WTC11 (cell line): ENCODE results near the gene GFPT2.

ENCODE experiments used
- CTCF ChIP-seq: fragments of 200-600 bp; IDR thresholded peaks from 2 replicates; pipeline ENCODE4 v1.8.0; 2022; ENCODE audit warnings: antibody characterized with exemption
- MAX ChIP-seq: sonication (generic); formaldehyde crosslinking; IDR thresholded peaks from 2 replicates; pipeline ENCODE4 v1.8.0; 2022; ENCODE audit warnings: mild to moderate bottlenecking, missing genetic modification reagents
- SP1 ChIP-seq: sonication (generic); formaldehyde crosslinking; conservative IDR thresholded peaks from 2 replicates; pipeline ENCODE4 v1.8.1; 2022; ENCODE audit warnings: missing genetic modification reagents
- TCF7 ChIP-seq: sonication (generic); formaldehyde crosslinking; IDR thresholded peaks from 2 replicates; pipeline ENCODE4 v1.8.0; 2022; ENCODE audit warnings: mild to moderate bottlenecking, low read depth, missing genetic modification reagents, moderate library complexity
- TEAD4 ChIP-seq: sonication (generic); formaldehyde crosslinking; IDR thresholded peaks from 2 replicates; pipeline ENCODE4 v1.8.0; 2022; ENCODE audit warnings: mild to moderate bottlenecking, missing genetic modification reagents

GRCh38 chr5:180289966-180290365 is 63.2 kb downstream of the GFPT2 start:
- TF ChIP-seq TEAD4 (CRISPR knock-in tag) (no peak), CTCF (no peak), TCF7 (CRISPR knock-in tag) (no peak), SP1 (CRISPR knock-in tag) (no peak), MAX (CRISPR knock-in tag) (no peak)
